ENCODE data around the gene NHP2. TPM values are rescaled to one million over a fixed set of nuclear protein-coding genes. Genes with fewer than 3 reads are reported as not detected.
A peak's percentile ranks its signal among the peaks of the same experiment; 100 is the strongest.

Gene NHP2
- total RNA-seq, 6 experiments from 2014 or later, result 35.5 to 174 (median 43.9) TPM

- intact Hi-C loops (cut with DNase I), result no loop called here
- no peaks in the 10 kb centered on the region for H3K4me1 ChIP-seq
- no peaks in the 10 kb centered on the region for H3K27me3 ChIP-seq
- DNase-seq (no peak), ATAC-seq (no peak)
- H3K4me3 ChIP-seq, result no peak overlapping the region
- WGBS (ENCODE audit: insufficient coverage, low coverage, low lambda C conversion rate, missing lambda C conversion rate), result 50% methylated on average over 4 of the region's 5 CpGs
- no peaks in the 10 kb centered on the region for H3K36me3 ChIP-seq
- H3K9me3 ChIP-seq, result no peaks in the 10 kb centered on the region
- TF ChIP-seq POLR2A (IDR thresholded peaks at IDR 0.05), result no peak
- TF ChIP-seq CTCF (IDR thresholded peaks at IDR 0.05), result no peak
- no peak overlapping the region for H3K27ac ChIP-seq
Observed at GRCh38 chr5:178107756-178108310, 45.9 kb downstream of the NHP2 start.

GRCh38 chr5:178106556-178107239, 47.0 kb downstream of the NHP2 start:
- Histone ChIP-seq H3K9me3 (no peaks in the 10 kb centered on the region), H3K27ac (no peak overlapping the region), H3K27me3 (no peaks in the 10 kb centered on the region), H3K4me1 (no peaks in the 10 kb centered on the region), H3K4me3 (no peak overlapping the region), H3K36me3 (no peaks in the 10 kb centered on the region)
- ATAC-seq, result peak in 1 of 4 donors; percentile 39
- intact Hi-C loops (cut with DNase I), result no loop called here
- no peak for TF ChIP-seq POLR2A (IDR thresholded peaks at IDR 0.05)
- TF ChIP-seq CTCF (IDR thresholded peaks at IDR 0.05), result no peak
- WGBS (ENCODE audit: insufficient coverage, low coverage, low lambda C conversion rate, missing lambda C conversion rate), result 49% methylated on average over 4 of the region's 13 CpGs
- DNase-seq, result no peak

- no peak overlapping the region for H3K4me3 ChIP-seq
- WGBS (ENCODE audit: insufficient coverage, low coverage, low lambda C conversion rate, missing lambda C conversion rate), result no CpG with 5 or more reads among the region's 4 CpGs
- no peaks in the 10 kb centered on the region for H3K36me3 ChIP-seq
- intact Hi-C loops (cut with DNase I), result no loop called here
- TF ChIP-seq POLR2A (IDR thresholded peaks at IDR 0.05) (no peak), CTCF (IDR thresholded peaks at IDR 0.05) (no peak)
- no peaks in the 10 kb centered on the region for H3K27me3 ChIP-seq
- ATAC-seq, result no peak
- H3K27ac ChIP-seq, result no peak overlapping the region
- no peak for DNase-seq
- no peaks in the 10 kb centered on the region for H3K9me3 ChIP-seq
- no peaks in the 10 kb centered on the region for H3K4me1 ChIP-seq
Observed at GRCh38 chr5:178106086-178106485, 47.6 kb downstream of the NHP2 start.

GRCh38 chr5:178104492-178104891, 49.2 kb downstream of the NHP2 start:
- no peak for TF ChIP-seq POLR2A (IDR thresholded peaks at IDR 0.05)
- TF ChIP-seq CTCF (IDR thresholded peaks at IDR 0.05), result no peak
- no peaks in the 10 kb centered on the region for H3K4me1 ChIP-seq
- no peak overlapping the region for H3K4me3 ChIP-seq
- no peaks in the 10 kb centered on the region for H3K27me3 ChIP-seq
- ATAC-seq (no peak), DNase-seq (no peak)
- 66% methylated on average over 5 of the region's 5 CpGs for WGBS (ENCODE audit: insufficient coverage, low coverage, low lambda C conversion rate, missing lambda C conversion rate)
- intact Hi-C loops (cut with DNase I), result no loop called here
- H3K36me3 ChIP-seq, result no peaks in the 10 kb centered on the region
- no peaks in the 10 kb centered on the region for H3K9me3 ChIP-seq
- no peak overlapping the region for H3K27ac ChIP-seq

Measured in right lobe of liver (tissue), 6 donors.